K562 (cell line): ENCODE data around the gene MRPL40. TPM values are rescaled to one million over a fixed set of nuclear protein-coding genes. Genes with fewer than 3 reads are reported as not detected.

Source experiments
- ARID1B ChIP-seq: fragments of 450-650 bp; IDR thresholded peaks from 2 replicates; pipeline ENCODE4 v1.6.1; 2016; ENCODE audit warnings: antibody characterized with exemption, mild to moderate bottlenecking, inconsistent platforms
- BCLAF1 ChIP-seq, 2 experiments: fragments of 450-650 bp in 1 of 2; IDR thresholded peaks; 2 replicates each; pipeline ENCODE4 v1.6.1; 2011 to 2017; ENCODE audit warnings: low read depth in 2 of 2, antibody characterized with exemption in 1 of 2, borderline replicate concordance in 1 of 2, low read length in 1 of 2, mild to moderate bottlenecking in 1 of 2, mixed read lengths in 1 of 2; ENCODE audit not compliant: control insufficient read depth in 1 of 2
- FUS ChIP-seq: fragments of 200-400 bp; formaldehyde crosslinking; optimal IDR thresholded peaks from 2 replicates; pipeline ENCODE3; 2017; ENCODE audit warnings: low read depth, low read length
- GATAD2A ChIP-seq: fragments of 450-650 bp; IDR thresholded peaks from 2 replicates; pipeline ENCODE4 v1.6.1; 2017
- MTA3 ChIP-seq: fragments of 450-650 bp; formaldehyde crosslinking; IDR thresholded peaks from 2 replicates; pipeline ENCODE4 v1.6.1; 2017; ENCODE audit warnings: mild to moderate bottlenecking, borderline replicate concordance
- PHF20 ChIP-seq: fragments of 450-650 bp; IDR thresholded peaks from 2 replicates; pipeline ENCODE4 v1.6.1; 2018; ENCODE audit not compliant: partially characterized antibody
- POLR2AphosphoS5 ChIP-seq: IDR thresholded peaks from 2 replicates; pipeline ENCODE4 v1.6.1; 2011; ENCODE audit warnings: mild to moderate bottlenecking, low read depth, low read length, moderate library complexity; ENCODE audit not compliant: control insufficient read depth, insufficient read depth
- POLR2B ChIP-seq: fragments of 450-650 bp; IDR thresholded peaks from 2 replicates; pipeline ENCODE4 v1.6.1; 2018; ENCODE audit warnings: low read depth; ENCODE audit not compliant: partially characterized antibody
- SNIP1 ChIP-seq: fragments of 450-650 bp; IDR thresholded peaks from 2 replicates; pipeline ENCODE4 v1.7.1; 2017; ENCODE audit warnings: low read depth, mild to moderate bottlenecking
- TBL1XR1 ChIP-seq, 2 experiments: IDR thresholded peaks; 2 replicates each; pipeline ENCODE4 v1.6.1; 2012; ENCODE audit warnings: improper control_type of control experiment in 2 of 2, low read length in 2 of 2, mild to moderate bottlenecking in 1 of 2
- YY1 ChIP-seq, 3 experiments: IDR thresholded peaks; 2 replicates each; pipeline ENCODE4 v1.6.1; 2011; ENCODE audit warnings: low read length in 2 of 3, mild to moderate bottlenecking in 2 of 3, moderate library complexity in 2 of 3, borderline replicate concordance in 1 of 3, control low read depth in 1 of 3, low read depth in 1 of 3; ENCODE audit not compliant: insufficient read depth in 3 of 3, insufficient replicate concordance in 2 of 3, control insufficient read depth in 1 of 3, insufficient read length in 1 of 3; ENCODE audit errors: extremely low read depth in 1 of 3
- ZNF212 ChIP-seq: fragments of 450-650 bp; formaldehyde crosslinking; IDR thresholded peaks from 2 replicates; pipeline ENCODE4 v1.4.0; 2020; ENCODE audit warnings: mild to moderate bottlenecking
- polyA plus RNA-seq, 8 experiments: library from polyadenylated mRNA; depleted of rRNA in 4 of 8; stranded (reverse) in 5 of 8; unstranded in 3 of 8; fragments of >200 nt; fragmentation: Nextera tagmentation in 2 of 8; fragmentation: Illumina TruSeq in 1 of 8; extraction: Ambion mirVana in 2 of 8; extraction: Trizol in 1 of 8; gene quantifications; 2 replicates each; pipeline versions ENCODE4 v1.2.1 to v1.2.3, GENCODE V29; 2011 to 2014; ENCODE audit warnings: inconsistent platforms in 1 of 8, missing spikeins in 1 of 8
- total RNA-seq, 7 experiments: library from RNA; depleted of rRNA in 6 of 7; stranded (reverse); fragments of >200 nt in 6 of 7; fragmentation: Illumina TruSeq in 2 of 7; extraction: Trizol in 2 of 7; gene quantifications; 2 replicates each; pipeline versions ENCODE4 v1.2.1 to v1.2.3, GENCODE V29; 2011 to 2021; ENCODE audit warnings: low replicate concordance in 1 of 7
- TF ChIP-seq, protein P1 (sequence below): fragments of 200-600 bp; sonication (generic); IDR thresholded peaks from one replicate; pipeline ENCODE4 v1.6.1; 2012; ENCODE audit warnings: mild to moderate bottlenecking, low read depth, low read length, inconsistent platforms

MRPL40 gene
- total and polyA plus RNA-seq, 9 of the 15 experiments (the other 6 are each of a cell fraction or from before 2014, with no cell fraction given): 132 to 652 (median 208) TPM

GRCh38 chr22:19406281-19406811 lies 26.0 kb upstream of the MRPL40 start (continued):
- TF ChIP-seq BCLAF1 (IDR thresholded peaks at IDR 0.05; ENCODE audit: borderline replicate concordance in 1 of 2, control insufficient read depth in 1 of 2, low read depth in 2 of 2, low read length in 1 of 2) (no peak), YY1 (IDR thresholded peaks at IDR 0.05; ENCODE audit: borderline replicate concordance in 1 of 3, control insufficient read depth in 1 of 3, extremely low read depth in 1 of 3, insufficient read depth in 3 of 3, insufficient read length in 1 of 3, insufficient replicate concordance in 2 of 3, low read depth in 1 of 3, low read length in 2 of 3) (no peak), ARID1B (no peak), ZNF212 (CRISPR knock-in tag) (no peak), SNIP1 (no peak), MTA3 (no peak), GATAD2A (no peak), TBL1XR1 (IDR thresholded peaks at IDR 0.05; ENCODE audit: low read length in 2 of 2) (peak in 1 of 2 experiments; percentile 65; a peak in 2 of 4 replicates), PHF20 (no peak), FUS (no peak), POLR2AphosphoS5 (no peak), POLR2B (no peak)
- TF ChIP-seq, protein P1, sequence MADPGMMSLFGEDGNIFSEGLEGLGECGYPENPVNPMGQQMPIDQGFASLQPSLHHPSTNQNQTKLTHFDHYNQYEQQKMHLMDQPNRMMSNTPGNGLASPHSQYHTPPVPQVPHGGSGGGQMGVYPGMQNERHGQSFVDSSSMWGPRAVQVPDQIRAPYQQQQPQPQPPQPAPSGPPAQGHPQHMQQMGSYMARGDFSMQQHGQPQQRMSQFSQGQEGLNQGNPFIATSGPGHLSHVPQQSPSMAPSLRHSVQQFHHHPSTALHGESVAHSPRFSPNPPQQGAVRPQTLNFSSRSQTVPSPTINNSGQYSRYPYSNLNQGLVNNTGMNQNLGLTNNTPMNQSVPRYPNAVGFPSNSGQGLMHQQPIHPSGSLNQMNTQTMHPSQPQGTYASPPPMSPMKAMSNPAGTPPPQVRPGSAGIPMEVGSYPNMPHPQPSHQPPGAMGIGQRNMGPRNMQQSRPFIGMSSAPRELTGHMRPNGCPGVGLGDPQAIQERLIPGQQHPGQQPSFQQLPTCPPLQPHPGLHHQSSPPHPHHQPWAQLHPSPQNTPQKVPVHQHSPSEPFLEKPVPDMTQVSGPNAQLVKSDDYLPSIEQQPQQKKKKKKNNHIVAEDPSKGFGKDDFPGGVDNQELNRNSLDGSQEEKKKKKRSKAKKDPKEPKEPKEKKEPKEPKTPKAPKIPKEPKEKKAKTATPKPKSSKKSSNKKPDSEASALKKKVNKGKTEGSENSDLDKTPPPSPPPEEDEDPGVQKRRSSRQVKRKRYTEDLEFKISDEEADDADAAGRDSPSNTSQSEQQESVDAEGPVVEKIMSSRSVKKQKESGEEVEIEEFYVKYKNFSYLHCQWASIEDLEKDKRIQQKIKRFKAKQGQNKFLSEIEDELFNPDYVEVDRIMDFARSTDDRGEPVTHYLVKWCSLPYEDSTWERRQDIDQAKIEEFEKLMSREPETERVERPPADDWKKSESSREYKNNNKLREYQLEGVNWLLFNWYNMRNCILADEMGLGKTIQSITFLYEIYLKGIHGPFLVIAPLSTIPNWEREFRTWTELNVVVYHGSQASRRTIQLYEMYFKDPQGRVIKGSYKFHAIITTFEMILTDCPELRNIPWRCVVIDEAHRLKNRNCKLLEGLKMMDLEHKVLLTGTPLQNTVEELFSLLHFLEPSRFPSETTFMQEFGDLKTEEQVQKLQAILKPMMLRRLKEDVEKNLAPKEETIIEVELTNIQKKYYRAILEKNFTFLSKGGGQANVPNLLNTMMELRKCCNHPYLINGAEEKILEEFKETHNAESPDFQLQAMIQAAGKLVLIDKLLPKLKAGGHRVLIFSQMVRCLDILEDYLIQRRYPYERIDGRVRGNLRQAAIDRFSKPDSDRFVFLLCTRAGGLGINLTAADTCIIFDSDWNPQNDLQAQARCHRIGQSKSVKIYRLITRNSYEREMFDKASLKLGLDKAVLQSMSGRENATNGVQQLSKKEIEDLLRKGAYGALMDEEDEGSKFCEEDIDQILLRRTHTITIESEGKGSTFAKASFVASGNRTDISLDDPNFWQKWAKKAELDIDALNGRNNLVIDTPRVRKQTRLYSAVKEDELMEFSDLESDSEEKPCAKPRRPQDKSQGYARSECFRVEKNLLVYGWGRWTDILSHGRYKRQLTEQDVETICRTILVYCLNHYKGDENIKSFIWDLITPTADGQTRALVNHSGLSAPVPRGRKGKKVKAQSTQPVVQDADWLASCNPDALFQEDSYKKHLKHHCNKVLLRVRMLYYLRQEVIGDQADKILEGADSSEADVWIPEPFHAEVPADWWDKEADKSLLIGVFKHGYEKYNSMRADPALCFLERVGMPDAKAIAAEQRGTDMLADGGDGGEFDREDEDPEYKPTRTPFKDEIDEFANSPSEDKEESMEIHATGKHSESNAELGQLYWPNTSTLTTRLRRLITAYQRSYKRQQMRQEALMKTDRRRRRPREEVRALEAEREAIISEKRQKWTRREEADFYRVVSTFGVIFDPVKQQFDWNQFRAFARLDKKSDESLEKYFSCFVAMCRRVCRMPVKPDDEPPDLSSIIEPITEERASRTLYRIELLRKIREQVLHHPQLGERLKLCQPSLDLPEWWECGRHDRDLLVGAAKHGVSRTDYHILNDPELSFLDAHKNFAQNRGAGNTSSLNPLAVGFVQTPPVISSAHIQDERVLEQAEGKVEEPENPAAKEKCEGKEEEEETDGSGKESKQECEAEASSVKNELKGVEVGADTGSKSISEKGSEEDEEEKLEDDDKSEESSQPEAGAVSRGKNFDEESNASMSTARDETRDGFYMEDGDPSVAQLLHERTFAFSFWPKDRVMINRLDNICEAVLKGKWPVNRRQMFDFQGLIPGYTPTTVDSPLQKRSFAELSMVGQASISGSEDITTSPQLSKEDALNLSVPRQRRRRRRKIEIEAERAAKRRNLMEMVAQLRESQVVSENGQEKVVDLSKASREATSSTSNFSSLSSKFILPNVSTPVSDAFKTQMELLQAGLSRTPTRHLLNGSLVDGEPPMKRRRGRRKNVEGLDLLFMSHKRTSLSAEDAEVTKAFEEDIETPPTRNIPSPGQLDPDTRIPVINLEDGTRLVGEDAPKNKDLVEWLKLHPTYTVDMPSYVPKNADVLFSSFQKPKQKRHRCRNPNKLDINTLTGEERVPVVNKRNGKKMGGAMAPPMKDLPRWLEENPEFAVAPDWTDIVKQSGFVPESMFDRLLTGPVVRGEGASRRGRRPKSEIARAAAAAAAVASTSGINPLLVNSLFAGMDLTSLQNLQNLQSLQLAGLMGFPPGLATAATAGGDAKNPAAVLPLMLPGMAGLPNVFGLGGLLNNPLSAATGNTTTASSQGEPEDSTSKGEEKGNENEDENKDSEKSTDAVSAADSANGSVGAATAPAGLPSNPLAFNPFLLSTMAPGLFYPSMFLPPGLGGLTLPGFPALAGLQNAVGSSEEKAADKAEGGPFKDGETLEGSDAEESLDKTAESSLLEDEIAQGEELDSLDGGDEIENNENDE: peak; percentile 56
